ENCODE measurements around the gene UHMK1. TPM values are rescaled to one million over a fixed set of nuclear protein-coding genes. Genes with fewer than 3 reads are reported as not detected.

The UHMK1 gene
- total RNA-seq, 1 donor from 2014 or later: 21.5 TPM

DNA sequence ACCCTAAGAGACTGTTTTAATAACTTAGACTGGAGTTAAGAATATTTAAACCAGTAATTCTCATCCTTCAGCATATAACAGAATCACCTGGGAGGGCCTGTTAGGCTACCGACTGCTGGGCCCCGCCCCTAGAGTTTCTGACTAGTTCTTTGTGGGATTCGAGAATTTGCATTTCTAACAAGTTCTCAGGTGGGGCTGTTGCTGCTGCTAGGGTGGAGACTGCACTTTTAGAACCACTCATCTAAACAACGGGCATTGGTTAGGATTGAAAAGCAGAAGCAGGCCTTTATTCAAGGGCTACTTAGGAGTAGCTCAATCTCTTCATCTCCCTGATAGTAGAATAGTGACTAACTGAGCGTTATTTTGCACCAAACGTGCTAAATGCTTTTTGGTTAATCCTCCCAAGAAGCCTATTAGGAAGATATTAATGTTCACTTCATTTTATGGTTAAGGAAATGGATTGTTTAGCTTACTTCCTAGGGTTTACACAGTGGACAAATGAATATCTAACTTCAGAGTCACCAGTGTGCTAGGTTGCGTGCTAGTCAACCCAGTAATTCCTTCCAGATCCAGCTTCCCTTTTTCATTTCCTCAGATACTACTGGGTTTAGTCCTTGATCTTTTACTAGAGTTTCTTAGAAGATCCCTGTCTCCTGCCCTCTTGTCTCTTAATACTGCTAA, 32.8 kb downstream of the UHMK1 start:
- TF ChIP-seq, protein P1, sequence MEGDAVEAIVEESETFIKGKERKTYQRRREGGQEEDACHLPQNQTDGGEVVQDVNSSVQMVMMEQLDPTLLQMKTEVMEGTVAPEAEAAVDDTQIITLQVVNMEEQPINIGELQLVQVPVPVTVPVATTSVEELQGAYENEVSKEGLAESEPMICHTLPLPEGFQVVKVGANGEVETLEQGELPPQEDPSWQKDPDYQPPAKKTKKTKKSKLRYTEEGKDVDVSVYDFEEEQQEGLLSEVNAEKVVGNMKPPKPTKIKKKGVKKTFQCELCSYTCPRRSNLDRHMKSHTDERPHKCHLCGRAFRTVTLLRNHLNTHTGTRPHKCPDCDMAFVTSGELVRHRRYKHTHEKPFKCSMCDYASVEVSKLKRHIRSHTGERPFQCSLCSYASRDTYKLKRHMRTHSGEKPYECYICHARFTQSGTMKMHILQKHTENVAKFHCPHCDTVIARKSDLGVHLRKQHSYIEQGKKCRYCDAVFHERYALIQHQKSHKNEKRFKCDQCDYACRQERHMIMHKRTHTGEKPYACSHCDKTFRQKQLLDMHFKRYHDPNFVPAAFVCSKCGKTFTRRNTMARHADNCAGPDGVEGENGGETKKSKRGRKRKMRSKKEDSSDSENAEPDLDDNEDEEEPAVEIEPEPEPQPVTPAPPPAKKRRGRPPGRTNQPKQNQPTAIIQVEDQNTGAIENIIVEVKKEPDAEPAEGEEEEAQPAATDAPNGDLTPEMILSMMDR (IDR thresholded peaks at IDR 0.05; ENCODE audit: unreplicated experiment): no peak
- no peak overlapping the region for H3K4me3 Mint-ChIP-seq (ENCODE audit: low read depth)
- H3K27me3 Mint-ChIP-seq: no peaks in the 10 kb centered on the region
- H3K4me1 Mint-ChIP-seq (ENCODE audit: low read depth): no peaks in the 10 kb centered on the region
- no peak for DNase-seq (ENCODE audit: low spot score, unreplicated experiment)
- H3K27ac Mint-ChIP-seq: no peak overlapping the region
- H3K36me3 Mint-ChIP-seq (ENCODE audit: insufficient read depth): peaks cover 3% of the 10 kb centered on the region
- H3K9me3 Mint-ChIP-seq (ENCODE audit: low read depth): no peaks in the 10 kb centered on the region

DNA sequence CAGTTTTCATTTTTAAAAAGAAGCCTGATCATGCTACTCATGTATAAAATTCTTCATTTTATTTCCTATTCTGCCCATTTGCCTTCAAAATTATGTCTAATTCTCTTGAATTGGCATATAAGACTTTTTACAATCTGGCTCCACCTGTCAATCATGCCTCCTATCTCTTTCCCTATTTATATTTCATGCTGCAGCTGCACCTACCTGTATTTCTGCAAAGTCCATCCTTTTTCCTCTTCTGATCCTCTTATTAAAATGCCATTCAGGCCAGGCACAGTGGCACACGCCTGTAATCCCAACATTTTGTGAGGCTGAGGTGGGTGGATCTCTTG, 33.3 kb downstream of the UHMK1 start:
- Mint-ChIP-seq H3K27me3 (no peaks in the 10 kb centered on the region), H3K4me1 (ENCODE audit: low read depth) (no peaks in the 10 kb centered on the region), H3K9me3 (ENCODE audit: low read depth) (no peaks in the 10 kb centered on the region), H3K27ac (no peak overlapping the region), H3K4me3 (ENCODE audit: low read depth) (no peak overlapping the region), H3K36me3 (ENCODE audit: insufficient read depth) (peaks cover 3% of the 10 kb centered on the region)
- TF ChIP-seq, protein P1 (IDR thresholded peaks at IDR 0.05; ENCODE audit: unreplicated experiment): no peak
- no peak for DNase-seq (ENCODE audit: low spot score, unreplicated experiment)

DNA sequence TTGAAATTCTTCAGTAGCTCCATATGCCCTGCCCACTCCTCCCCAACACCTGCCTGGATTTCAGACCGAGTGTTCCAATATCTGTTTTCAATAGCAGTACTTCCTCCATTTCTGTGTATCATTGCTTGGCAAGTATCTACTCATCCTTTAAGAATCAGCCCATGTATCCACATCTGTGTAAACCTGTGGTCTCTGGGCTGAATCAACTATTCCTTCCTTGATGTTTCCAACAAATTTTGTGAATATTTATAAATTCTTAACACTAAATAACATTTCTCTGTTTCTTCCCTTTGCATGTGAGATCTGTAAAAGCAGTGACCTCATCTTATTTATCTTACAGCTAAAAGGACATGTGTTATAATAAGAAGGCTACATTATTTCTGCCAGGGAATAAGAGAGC, 37.9 kb downstream of the UHMK1 start:
- TF ChIP-seq, protein P1 (IDR thresholded peaks at IDR 0.05; ENCODE audit: unreplicated experiment): no peak
- Mint-ChIP-seq H3K27me3 (no peaks in the 10 kb centered on the region), H3K36me3 (ENCODE audit: insufficient read depth) (peaks cover 3% of the 10 kb centered on the region), H3K27ac (no peak overlapping the region), H3K4me3 (ENCODE audit: low read depth) (no peak overlapping the region), H3K4me1 (ENCODE audit: low read depth) (no peaks in the 10 kb centered on the region), H3K9me3 (ENCODE audit: low read depth) (no peaks in the 10 kb centered on the region)
- no peak for DNase-seq (ENCODE audit: low spot score, unreplicated experiment)

DNA sequence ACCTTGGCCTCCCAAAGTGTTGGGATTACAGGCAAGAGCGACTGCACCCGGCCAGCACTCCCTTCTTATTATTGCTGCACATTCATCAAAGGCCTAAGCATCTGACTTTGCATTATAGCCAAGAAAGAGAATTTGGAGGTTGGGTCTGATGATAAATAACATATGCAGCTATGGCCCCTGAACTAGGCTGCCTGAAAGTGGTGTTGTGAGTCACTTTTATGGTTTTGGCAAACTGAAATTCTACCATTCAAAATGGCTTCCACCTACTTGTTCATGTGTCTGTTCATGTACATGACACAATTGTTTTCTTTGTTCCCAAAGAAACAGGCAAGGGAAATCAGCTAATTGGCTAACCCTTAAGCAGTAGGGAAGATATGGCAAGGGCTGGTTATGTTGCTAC, 38.9 kb downstream of the UHMK1 start:
- no peak for DNase-seq (ENCODE audit: low spot score, unreplicated experiment)
- Mint-ChIP-seq H3K4me1 (ENCODE audit: low read depth) (no peaks in the 10 kb centered on the region), H3K9me3 (ENCODE audit: low read depth) (peaks cover 4% of the 10 kb centered on the region), H3K27ac (no peak overlapping the region), H3K4me3 (ENCODE audit: low read depth) (no peak overlapping the region), H3K36me3 (ENCODE audit: insufficient read depth) (peaks cover 3% of the 10 kb centered on the region), H3K27me3 (no peaks in the 10 kb centered on the region)
- TF ChIP-seq, protein P1 (IDR thresholded peaks at IDR 0.05; ENCODE audit: unreplicated experiment): no peak

DNA sequence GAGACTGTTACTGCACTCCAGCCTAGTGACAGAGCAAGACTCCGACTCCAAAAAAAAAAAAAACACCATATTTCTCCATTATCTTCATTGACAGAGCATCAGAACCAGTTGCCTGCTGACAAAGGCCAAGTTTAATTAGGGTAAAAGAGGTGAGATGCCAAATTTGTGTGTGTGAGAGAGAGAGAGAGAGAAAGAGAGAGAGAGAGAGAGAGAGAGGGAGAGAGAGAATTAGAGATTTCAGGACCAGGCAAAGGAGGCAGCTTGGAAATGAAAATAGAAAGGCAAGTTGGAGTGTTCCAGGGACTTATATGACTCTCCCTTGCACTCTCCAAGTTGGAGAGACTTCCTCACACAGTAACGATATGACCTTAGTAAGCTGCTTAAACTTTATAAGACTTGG, 39.6 kb downstream of the UHMK1 start:
- H3K36me3 Mint-ChIP-seq (ENCODE audit: insufficient read depth): peaks cover 3% of the 10 kb centered on the region
- TF ChIP-seq, protein P1 (IDR thresholded peaks at IDR 0.05; ENCODE audit: unreplicated experiment): no peak
- H3K27ac Mint-ChIP-seq: no peak overlapping the region
- H3K9me3 Mint-ChIP-seq (ENCODE audit: low read depth): peaks cover 7% of the 10 kb centered on the region
- H3K4me1 Mint-ChIP-seq (ENCODE audit: low read depth): no peaks in the 10 kb centered on the region
- no peaks in the 10 kb centered on the region for H3K27me3 Mint-ChIP-seq
- DNase-seq (ENCODE audit: low spot score, unreplicated experiment): no peak
- H3K4me3 Mint-ChIP-seq (ENCODE audit: low read depth): no peak overlapping the region

Data from progenitor cell of endocrine pancreas (in vitro differentiated cells).